Body of pancreas (tissue), 4 donors: ENCODE results near the gene ZG16.
"Not testable (repeated sequence)": the region's sequence is repeated elsewhere in the genome, so short reads cannot be mapped to it uniquely, and the experiment has no call there.

Source experiments
- CTCF ChIP-seq, 7 experiments: fragments of 450-650 bp in 4 of 7; fragments of 200-600 bp in 3 of 7; sonication (generic) in 3 of 7; IDR thresholded peaks; one replicate each; pipeline ENCODE4 v1.5.1; 2016 to 2019; ENCODE audit warnings: antibody characterized with exemption in 7 of 7
- POLR2A ChIP-seq, 3 donors: fragments of 450-650 bp; IDR thresholded peaks; one replicate each; pipeline ENCODE4 v1.6.1; 2016; ENCODE audit warnings: antibody characterized with exemption in 3 of 3, mild to moderate bottlenecking in 2 of 3

- not testable (repeated sequence) for TF ChIP-seq CTCF, POLR2A (IDR thresholded peaks at IDR 0.05)
These were observed 9.1 kb downstream of the ZG16 start for GRCh38 chr16:29787155-29787554.
